Kidney tubule cell (primary cell): ENCODE data around the gene NEURL4.
"Not testable (repeated sequence)": the region's sequence is repeated elsewhere in the genome, so short reads cannot be mapped to it uniquely, and the experiment has no call there.

ENCODE experiments used
- DNase-seq: peaks from one replicate; pipeline ENCODE4 v3.0.0-alpha.2; 2018; ENCODE audit warnings: low spot score

The NEURL4 gene

GRCh38 chr17:7347630-7348477, 18.7 kb upstream of the NEURL4 start:
- no peak for DNase-seq

DNA sequence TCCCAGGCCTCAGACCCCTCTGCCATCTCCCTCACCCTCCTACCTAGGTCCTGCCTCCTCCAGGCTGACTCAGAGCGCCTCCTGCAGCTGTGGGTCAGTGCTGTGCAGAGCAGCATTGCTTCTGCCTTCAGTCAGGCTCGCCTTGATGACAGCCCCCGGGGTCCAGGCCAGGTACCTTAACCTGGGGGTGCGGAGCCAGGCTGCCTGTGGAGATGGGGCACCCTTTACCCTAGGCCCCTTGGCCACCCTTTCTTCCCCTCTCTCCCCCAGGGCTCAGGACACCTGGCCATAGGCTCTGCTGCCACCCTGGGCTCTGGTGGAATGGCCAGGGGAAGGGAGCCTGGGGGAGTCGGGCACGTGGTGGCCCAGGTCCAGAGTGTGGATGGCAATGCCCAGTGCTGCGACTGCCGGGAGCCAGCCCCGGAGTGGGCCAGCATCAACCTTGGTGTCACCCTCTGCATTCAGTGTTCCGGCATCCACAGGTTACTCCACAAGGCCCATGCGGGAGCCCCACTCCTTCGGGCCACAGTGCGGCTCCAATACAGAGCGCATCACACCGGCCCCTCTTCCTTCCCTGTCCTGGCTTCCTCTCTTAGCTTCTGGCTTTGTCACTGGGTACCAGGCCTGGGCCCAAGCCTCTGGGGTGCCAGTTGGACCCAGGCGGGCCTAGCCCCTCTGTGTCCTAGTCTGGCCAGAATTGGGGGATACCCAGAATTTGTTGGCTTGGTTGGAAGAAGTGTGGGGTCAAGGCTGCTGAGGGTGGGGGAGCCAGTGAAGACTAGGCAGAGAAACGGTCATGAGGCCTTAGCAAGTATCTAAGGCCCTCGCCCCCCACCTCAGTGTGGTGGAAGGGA, 17.9 kb upstream of the NEURL4 start:
- DNase-seq: no peak

GRCh38 chr17:7343250-7343649, 14.1 kb upstream of the NEURL4 start:
- no peak for DNase-seq

DNA sequence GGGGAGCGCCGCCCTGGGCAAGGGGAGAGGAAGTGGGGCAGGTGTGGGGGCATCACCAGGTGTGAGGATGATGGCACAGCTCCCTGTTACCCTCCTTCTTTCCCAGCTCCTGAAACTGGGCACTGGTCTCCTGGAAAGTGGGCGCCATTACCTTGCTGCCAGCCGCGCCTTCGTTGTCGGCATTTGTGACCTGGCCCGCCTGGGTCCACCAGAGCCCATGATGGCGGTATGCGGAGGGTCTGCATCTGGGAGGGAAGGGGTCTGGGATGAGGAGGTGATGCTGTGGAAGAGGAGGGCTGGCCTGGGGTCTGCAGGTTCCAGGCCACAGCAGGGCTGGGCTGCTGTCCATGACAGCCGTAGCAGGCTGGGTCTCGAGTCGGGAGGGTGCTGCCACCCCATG, 12.7 kb upstream of the NEURL4 start:
- no peak for DNase-seq

DNA sequence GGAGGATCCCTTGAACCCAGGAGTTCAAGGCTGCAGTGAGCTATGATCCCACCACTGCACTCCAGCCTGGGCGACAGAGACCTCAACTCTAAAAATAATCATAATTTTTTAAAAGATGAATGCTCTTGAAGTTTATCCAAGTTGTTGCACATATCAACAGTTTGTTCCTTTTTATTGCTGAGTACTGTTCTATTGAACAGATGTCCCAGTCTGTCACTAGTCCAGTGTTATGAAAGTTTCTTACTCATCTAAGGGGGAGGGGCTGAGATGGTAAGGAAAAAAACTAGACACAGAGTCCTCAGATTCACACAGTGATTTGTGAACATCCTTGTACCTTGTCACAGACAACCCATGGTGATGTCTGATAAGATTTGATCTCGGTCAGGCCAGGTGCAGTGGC, 11.0 kb upstream of the NEURL4 start:
- no peak for DNase-seq

- DNase-seq: not testable (repeated sequence)
Measured at GRCh38 chr17:7337600-7337999, 8.5 kb upstream of the NEURL4 start.

GRCh38 chr17:7336240-7337175, 7.4 kb upstream of the NEURL4 start, which contains the start of gene ACAP1:
ACAP1 (plus strand) TSS chr17:7336529; CDS start chr17:7336735, 206 bp downstream.
- no peak for DNase-seq

- not testable (repeated sequence) for DNase-seq
Measured at GRCh38 chr17:7335765-7336164, 6.6 kb upstream of the NEURL4 start.

DNA sequence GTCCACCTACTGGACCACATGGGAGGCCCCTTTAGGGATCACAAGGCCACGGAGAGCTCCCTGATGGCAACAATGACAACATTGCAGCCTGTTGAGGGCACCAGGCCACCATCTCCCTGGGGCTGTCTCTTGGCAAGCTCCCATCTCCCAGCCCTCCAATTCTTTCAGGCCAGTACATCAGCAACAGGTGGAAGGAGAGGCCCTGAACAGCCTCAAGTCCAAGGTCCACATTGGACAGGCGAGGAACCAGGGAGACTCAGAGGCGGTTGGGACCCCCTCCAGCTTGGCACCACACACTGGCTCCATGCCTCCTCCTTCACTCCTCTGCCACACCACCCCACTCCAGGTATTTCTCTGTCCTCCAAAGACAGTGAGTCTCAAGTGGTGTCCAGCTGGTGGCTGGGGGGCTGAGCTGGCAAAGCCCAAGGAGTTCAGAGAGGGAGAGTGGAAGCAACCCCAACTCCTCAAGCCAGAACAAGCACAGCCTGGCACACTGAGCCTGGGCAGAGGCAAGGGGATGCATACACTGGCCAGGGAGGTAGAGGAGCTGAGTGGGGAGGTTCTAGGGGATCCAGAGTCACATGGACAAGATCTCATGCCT, 5.9 kb upstream of the NEURL4 start:
- no peak for DNase-seq

- DNase-seq: not testable (repeated sequence)
Measured at GRCh38 chr17:7332600-7333069, 3.5 kb upstream of the NEURL4 start.

- DNase-seq: no peak
Measured at GRCh38 chr17:7332111-7332510, 3.0 kb upstream of the NEURL4 start.

GRCh38 chr17:7330638-7331015, 1.5 kb upstream of the NEURL4 start:
- no peak for DNase-seq

- peak; percentile 79 for DNase-seq
Measured at GRCh38 chr17:7329997-7330637, 982 bp upstream of the NEURL4 start.

- peak; percentile 99 for DNase-seq
Measured at GRCh38 chr17:7329374-7329996, 350 bp upstream of the NEURL4 start.

DNA sequence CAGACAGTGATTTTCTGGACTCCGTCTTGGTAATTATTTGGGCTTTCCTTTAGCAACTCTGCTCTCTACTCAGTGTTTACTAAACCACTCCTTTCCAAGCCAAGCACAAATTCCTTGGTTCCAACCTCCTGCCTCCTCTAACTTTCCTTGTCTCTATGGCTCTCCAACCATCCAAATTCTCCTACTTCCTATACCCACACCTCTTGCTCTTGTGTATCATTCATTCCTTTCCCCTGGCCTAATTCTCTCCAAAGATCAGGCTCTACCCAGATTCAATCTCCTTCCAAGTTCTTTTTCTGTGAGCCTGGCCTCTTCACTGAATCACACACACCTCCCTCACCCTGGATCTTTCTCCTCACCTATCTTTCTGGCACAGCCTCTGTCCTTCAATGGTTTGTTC, 1.1 kb downstream of the NEURL4 start:
- DNase-seq: no peak

DNA sequence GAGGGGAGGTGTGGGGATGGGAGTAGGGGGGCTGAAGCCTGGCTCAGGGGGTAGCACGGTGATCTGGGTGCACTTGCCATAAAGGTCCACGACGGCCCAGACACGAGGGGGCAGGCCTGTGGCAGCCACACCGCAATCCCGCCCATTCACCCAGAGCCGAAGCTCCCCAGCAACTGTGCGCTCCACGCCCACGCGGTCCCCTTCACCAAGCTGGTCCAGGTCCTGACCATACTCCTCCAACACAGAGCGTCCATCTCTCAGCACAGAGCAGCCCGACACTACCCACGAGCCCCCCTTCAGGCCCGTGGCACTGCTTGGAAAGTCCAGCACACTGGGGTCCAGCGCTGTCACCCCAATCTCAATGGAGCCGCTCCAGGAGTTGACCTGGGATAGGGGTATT, 1.6 kb downstream of the NEURL4 start:
- no peak for DNase-seq

GRCh38 chr17:7327056-7327455, 2.1 kb downstream of the NEURL4 start:
- DNase-seq: no peak

DNA sequence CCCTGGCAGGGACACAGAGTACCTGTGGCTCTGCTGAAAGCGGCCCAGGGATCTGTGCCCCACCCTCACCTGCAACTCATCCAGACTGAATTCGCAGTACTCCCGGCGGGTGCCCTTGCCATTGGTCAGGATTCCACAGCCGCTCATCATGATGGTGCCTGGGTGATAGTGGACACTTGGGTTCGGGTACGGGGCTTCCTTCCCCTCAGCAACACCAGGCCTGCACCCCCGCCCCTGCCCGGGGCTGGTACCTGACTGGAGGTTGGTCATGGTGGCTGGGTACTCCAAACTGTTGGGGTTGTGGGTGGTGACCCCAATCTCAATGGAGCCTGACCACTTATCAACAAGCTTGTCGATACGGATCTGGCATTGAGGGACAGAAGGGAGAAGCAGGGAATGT, 2.9 kb downstream of the NEURL4 start:
- DNase-seq: no peak

GRCh38 chr17:7325031-7325528, 4.1 kb downstream of the NEURL4 start:
- DNase-seq: no peak

DNA sequence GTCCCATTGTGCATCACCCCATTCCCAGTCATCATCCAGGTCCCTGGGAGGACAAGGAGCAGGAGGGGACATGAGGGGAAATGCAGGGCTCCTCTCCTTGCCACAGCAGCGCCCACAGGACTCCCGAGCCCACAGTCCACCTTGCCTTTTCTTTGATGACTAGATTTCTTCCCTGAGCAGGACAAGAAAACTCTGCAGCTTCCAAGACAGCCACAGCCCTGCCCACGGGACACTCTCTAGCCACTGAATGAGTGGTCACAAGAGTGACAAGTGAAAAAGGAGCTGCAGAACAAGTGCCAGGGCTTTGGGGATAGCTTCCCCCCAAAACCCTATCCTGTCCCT, 4.7 kb downstream of the NEURL4 start:
- DNase-seq: no peak
